IMR-90 (cell line): ENCODE results near the gene YEATS4. TPM values are rescaled to one million over a fixed set of nuclear protein-coding genes. Genes with fewer than 3 reads are reported as not detected.
A peak's percentile ranks its signal among the peaks of the same experiment; 100 is the strongest.

Experiments
- ATAC-seq: fragments of 200-7000 bp; cut with Tn5 transposase; 2 replicates; pipeline ENCODE4 v1.9.1; 2020; ENCODE audit warnings: low read depth, mild to moderate bottlenecking, moderate library complexity
- Bru-seq: library from RNA; stranded (reverse); fragments of 400-500 nt; gene quantifications from one replicate; lab custom pipeline; 2021; lab: Mats Ljungman, UMichigan
- BruChase-seq, 2 experiments: library from RNA; stranded (reverse); fragments of 400-500 nt; gene quantifications; one replicate each; lab custom pipeline; 2021; lab: Mats Ljungman, UMichigan
- BruUV-seq: library from RNA; stranded (reverse); fragments of 400-500 nt; replicated peaks from 2 replicates; lab custom pipeline; 2021; lab: Mats Ljungman, UMichigan
- CTCF ChIA-PET: fragments of 300-600 bp; formaldehyde crosslinking; extraction: SDS; loops from one replicate; lab custom pipeline; 2021; ENCODE audit warnings: antibody characterized with exemption; lab: Yijun Ruan, JAX
- POLR2A ChIA-PET: fragments of 300-600 bp; sonication (Branson Sonifier 250); formaldehyde crosslinking; loops from one replicate; lab custom pipeline; 2022; ENCODE audit warnings: antibody characterized with exemption; ENCODE audit not compliant: unreplicated experiment; lab: Charles Lee
- DNase-seq: peaks from one replicate; pipeline ENCODE4 v3.0.0; 2013
- H2AFZ ChIP-seq: replicated peaks from 2 replicates; pipeline ENCODE3; 2013; ENCODE audit warnings: low read length, mild to moderate bottlenecking; ENCODE audit not compliant: poor library complexity
- H2AK5ac ChIP-seq: 2 replicates; pipeline ENCODE4 v1.6.1; 2013; ENCODE audit warnings: low read depth, low read length, inconsistent platforms
- H2AK9ac ChIP-seq: replicated peaks from 2 replicates; pipeline ENCODE3; 2013; ENCODE audit warnings: mild to moderate bottlenecking, low read depth, low read length, moderate library complexity; ENCODE audit not compliant: poor library complexity
- H2BK120ac ChIP-seq: 2 replicates; pipeline ENCODE4 v1.6.1; 2013; ENCODE audit warnings: low read depth, low read length, inconsistent platforms
- H2BK15ac ChIP-seq: 3 replicates; pipeline ENCODE4 v1.6.1; 2013; ENCODE audit warnings: low read depth, low read length, inconsistent platforms
- H2BK20ac ChIP-seq: 2 replicates; pipeline ENCODE4 v1.6.1; 2013; ENCODE audit warnings: low read depth, mild to moderate bottlenecking, inconsistent platforms, low read length, moderate library complexity
- H2BK5ac ChIP-seq: 2 replicates; pipeline ENCODE4 v1.6.1; 2013; ENCODE audit warnings: mild to moderate bottlenecking, low read depth, low read length, inconsistent platforms; ENCODE audit not compliant: poor library complexity, severe bottlenecking
- H3K14ac ChIP-seq: replicated peaks from 2 replicates; pipeline ENCODE4 v1.6.1; 2013; ENCODE audit warnings: low read depth, low read length, inconsistent platforms
- H3K18ac ChIP-seq: 2 replicates; pipeline ENCODE4 v1.6.1; 2013; ENCODE audit warnings: low read depth, low read length, control low read depth
- H3K23ac ChIP-seq: 2 replicates; pipeline ENCODE4 v1.6.1; 2013; ENCODE audit warnings: low read depth, low read length, inconsistent platforms
- H3K27ac ChIP-seq: 2 replicates; pipeline ENCODE4 v1.5.1; 2013; ENCODE audit warnings: mild to moderate bottlenecking, control low read depth, low read length; ENCODE audit not compliant: insufficient read depth
- H3K27me3 ChIP-seq: 2 replicates; pipeline ENCODE4 v1.6.1; 2013; ENCODE audit warnings: low read length; ENCODE audit not compliant: control insufficient read depth, insufficient read depth
- H3K36me3 ChIP-seq: 2 replicates; pipeline ENCODE4 v1.6.1; 2013; ENCODE audit warnings: low read length, mixed read lengths; ENCODE audit not compliant: control insufficient read depth, insufficient read depth
- H3K4ac ChIP-seq: 2 replicates; pipeline ENCODE4 v1.6.1; 2013; ENCODE audit warnings: low read depth, low read length, inconsistent platforms
- H3K4me1 ChIP-seq: 2 replicates; pipeline ENCODE4 v1.6.1; 2013; ENCODE audit warnings: low read length, mixed read lengths; ENCODE audit not compliant: control insufficient read depth, insufficient read depth
- H3K4me2 ChIP-seq: 2 replicates; pipeline ENCODE4 v1.6.1; 2013; ENCODE audit warnings: low read depth, mild to moderate bottlenecking, control low read depth, low read length, moderate library complexity
- H3K4me3 ChIP-seq: 2 replicates; pipeline ENCODE4 v1.5.1; 2013; ENCODE audit warnings: low read depth, mild to moderate bottlenecking, control low read depth, low read length, moderate library complexity; ENCODE audit not compliant: insufficient read depth
- H3K56ac ChIP-seq: 2 replicates; pipeline ENCODE4 v1.6.1; 2013; ENCODE audit warnings: low read length, inconsistent platforms; ENCODE audit not compliant: insufficient read depth; ENCODE audit errors: extremely low read depth
- H3K79me1 ChIP-seq, 2 experiments: 2 replicates each; pipeline ENCODE4 v1.6.1; 2013; ENCODE audit warnings: low read length in 2 of 2, inconsistent platforms in 1 of 2, low read depth in 1 of 2
- H3K9ac ChIP-seq: 2 replicates; pipeline ENCODE4 v1.6.1; 2013; ENCODE audit warnings: low read depth, low read length, control low read depth
- H3K9me1 ChIP-seq: 2 replicates; pipeline ENCODE4 v1.6.1; 2013; ENCODE audit warnings: low read length, inconsistent platforms; ENCODE audit not compliant: insufficient read depth
- H3K9me3 ChIP-seq: 2 replicates; pipeline ENCODE4 v1.6.1; 2013; ENCODE audit warnings: low read length; ENCODE audit not compliant: control insufficient read depth, insufficient read depth
- H4K20me1 ChIP-seq: 2 replicates; pipeline ENCODE4 v1.6.1; 2013; ENCODE audit warnings: low read length, inconsistent platforms; ENCODE audit not compliant: insufficient read depth
- H4K5ac ChIP-seq: 2 replicates; pipeline ENCODE4 v1.6.1; 2013; ENCODE audit warnings: mild to moderate bottlenecking, low read depth, low read length, control low read depth
- H4K8ac ChIP-seq, 2 experiments: 2 replicates each; pipeline ENCODE4 v1.6.1; 2013; ENCODE audit warnings: low read depth in 2 of 2, low read length in 2 of 2, control low read depth in 1 of 2, inconsistent platforms in 1 of 2
- H4K91ac ChIP-seq: 2 replicates; pipeline ENCODE4 v1.6.1; 2013; ENCODE audit warnings: low read depth, low read length, inconsistent platforms; ENCODE audit not compliant: insufficient read depth
- BHLHE40 ChIP-seq: fragments of 150-350 bp; IDR thresholded peaks from 2 replicates; pipeline ENCODE4 v1.6.1; 2016; ENCODE audit warnings: mild to moderate bottlenecking, low read depth, low read length
- CEBPB ChIP-seq: IDR thresholded peaks from 2 replicates; pipeline ENCODE4 v1.6.1; 2012; ENCODE audit warnings: low read depth, low read length, improper control_type of control experiment
- CHD1 ChIP-seq: IDR thresholded peaks from 2 replicates; pipeline ENCODE4 v1.6.1; 2012; ENCODE audit warnings: low read depth, low read length, improper control_type of control experiment
- ELK1 ChIP-seq: fragments of 150-350 bp; IDR thresholded peaks from 2 replicates; pipeline ENCODE4 v1.6.1; 2016; ENCODE audit warnings: low read depth, mild to moderate bottlenecking, low read length, moderate library complexity, borderline replicate concordance
- MAFK ChIP-seq: IDR thresholded peaks from 2 replicates; pipeline ENCODE4 v1.6.1; 2012; ENCODE audit warnings: low read depth, low read length, improper control_type of control experiment
- MAZ ChIP-seq: IDR thresholded peaks from 2 replicates; pipeline ENCODE4 v1.6.1; 2012; ENCODE audit warnings: low read depth, mild to moderate bottlenecking, low read length, improper control_type of control experiment, moderate library complexity, borderline replicate concordance
- MXI1 ChIP-seq: IDR thresholded peaks from 2 replicates; pipeline ENCODE4 v1.6.1; 2012; ENCODE audit warnings: low read depth, mild to moderate bottlenecking, low read length, moderate library complexity, borderline replicate concordance
- NFE2L2 ChIP-seq: fragments of 150-350 bp; IDR thresholded peaks from 2 replicates; pipeline ENCODE4 v1.6.1; 2016; ENCODE audit warnings: low read depth, mild to moderate bottlenecking, low read length
- POLR2A ChIP-seq: IDR thresholded peaks from 2 replicates; pipeline ENCODE4 v1.6.1; 2012; ENCODE audit warnings: mild to moderate bottlenecking, low read depth, low read length
- RAD21 ChIP-seq: IDR thresholded peaks from 2 replicates; pipeline ENCODE4 v1.6.1; 2012; ENCODE audit warnings: low read length, improper control_type of control experiment
- RCOR1 ChIP-seq: IDR thresholded peaks from 2 replicates; pipeline ENCODE4 v1.6.1; 2012; ENCODE audit warnings: mild to moderate bottlenecking, low read length, improper control_type of control experiment; ENCODE audit not compliant: insufficient replicate concordance
- RFX5 ChIP-seq: IDR thresholded peaks from 2 replicates; pipeline ENCODE4 v1.8.0; 2012; ENCODE audit warnings: low read depth, mild to moderate bottlenecking, low read length, moderate library complexity
- SMC3 ChIP-seq: fragments of 150-350 bp; IDR thresholded peaks from 2 replicates; pipeline ENCODE4 v1.6.1; 2016; ENCODE audit warnings: low read depth, mild to moderate bottlenecking, antibody characterized with exemption, low read length, moderate library complexity
- USF2 ChIP-seq: fragments of 150-350 bp; IDR thresholded peaks from 2 replicates; pipeline ENCODE4 v1.6.1; 2017; ENCODE audit warnings: mild to moderate bottlenecking, antibody characterized with exemption, low read length, low read depth
- WGBS, 2 experiments: methylation state at CpG; one replicate each; pipeline versions ENCODE4 v1.1.5 to v1.1.7; 2013; ENCODE audit warnings: missing lambda C conversion rate in 2 of 2; ENCODE audit not compliant: insufficient read length in 1 of 2; ENCODE audit errors: extremely low coverage in 2 of 2; 5-methylcytosine and 5-hydroxymethylcytosine counted together
- dilution Hi-C: fragments of 300-500 bp; cut with HindIII; formaldehyde crosslinking; loops from one replicate; pipeline ENCODE4 v1.14.3; 2018; ENCODE audit warnings: low sequenced_read_pairs; ENCODE audit not compliant: unreplicated experiment
- in situ Hi-C: fragments of 300-500 bp; cut with MboI; formaldehyde crosslinking; loops from 3 replicates; pipeline ENCODE4 v1.14.3; 2019; ENCODE audit warnings: low sequenced_read_pairs, inconsistent platforms, mixed read lengths
- intact Hi-C: fragments of 100-400 bp; cut with micrococcal nuclease; formaldehyde crosslinking; loops from 2 replicates; pipeline ENCODE4 v1.10.0; 2022
- long read RNA-seq: library from polyadenylated mRNA; unstranded; transcript quantifications from one replicate; pipeline ENCODE4 v2.0.0, GENCODE V29; 2021; ENCODE audit not compliant: unreplicated experiment
- polyA plus RNA-seq, 3 experiments: library from polyadenylated mRNA; depleted of rRNA; stranded (reverse); fragments of >200 nt; gene quantifications; 2 replicates each; pipeline ENCODE4 v1.2.3, GENCODE V29; 2012; ENCODE audit warnings: low replicate concordance in 1 of 3
- total RNA-seq: library from RNA; depleted of rRNA; stranded (reverse); fragments of >200 nt; gene quantifications from 2 replicates; pipeline ENCODE4 v1.2.3, GENCODE V29; 2012; rRNA removed

YEATS4 gene
- total RNA-seq, result 15.1 and 17.8 TPM in 2 replicates
- 6.9 and 10.0 TPM in 2 replicates for polyA plus RNA-seq (2012; rRNA removed)
- polyA plus RNA-seq (2012; cell fraction: cytosol; rRNA removed), result 23.0 and 30.8 TPM in 2 replicates
- 7.0 and 14.9 TPM in 2 replicates for polyA plus RNA-seq (2012; cell fraction: nucleus; rRNA removed; ENCODE audit: low replicate concordance)
- percentile 55 among the genes with signal in this experiment for Bru-seq, nascent RNA
- percentile 56 among the genes with signal in this experiment for BruChase-seq, experiment 1, labeled RNA remaining after a 6-hour chase
- percentile 50 among the genes with signal in this experiment for BruChase-seq, experiment 2, labeled RNA remaining after a 2-hour chase
- long read RNA-seq, partial matches to known transcripts, result 0 of 4 reads
- long read RNA-seq, other reads (novel, unspliced or antisense), result 1 of 4 reads

GRCh38 chr12:69359531-69360347 lies at the start of gene YEATS4:
Gene YEATS4, plus strand, starts transcription at chr12:69359743. Its CDS starts 230 bp downstream, at chr12:69359973.
- H3K27ac ChIP-seq, result peak within 1 kb of the TSS; percentile 55
- H2BK20ac ChIP-seq, result no peak within 1 kb of the TSS
- dilution Hi-C loops, result no loop called here
- H3K4ac ChIP-seq, result peak within 1 kb of the TSS; percentile 63
- H3K27me3 ChIP-seq, result 0 out of 2 replicates have a peak, but pooled peaks cover 2% of the 10 kb centered on the region
- peak; percentile 96 for ATAC-seq
- ChIA-PET POLR2A (no interaction called here), CTCF (no interaction called here)
- BruUV-seq, result no TSS peak
- no peak within 1 kb of the TSS for H2AK5ac ChIP-seq
- H4K20me1 ChIP-seq, result no peaks in the 10 kb centered on the region
- peak within 1 kb of the TSS; percentile 24; the same call in 1 of the 2 replicates for H3K18ac ChIP-seq
- H4K5ac ChIP-seq, result peak within 1 kb of the TSS; percentile 51
- no peaks in the 10 kb centered on the region for H3K9me3 ChIP-seq
- in situ Hi-C loops, result no loop called here
- peak within 1 kb of the TSS; percentile 58 for H2BK5ac ChIP-seq
- peak within 1 kb of the TSS; percentile 77; the same call in 1 of the 2 replicates for H3K14ac ChIP-seq
- H3K79me1 ChIP-seq, result peaks cover 3 to 4% of the 10 kb centered on the region in 2 experiments; a peak in 3 of 4 replicates
- H3K9me1 ChIP-seq, result no peaks in the 10 kb centered on the region
- H3K9ac ChIP-seq, result peak within 1 kb of the TSS; percentile 49
- H3K56ac ChIP-seq, result peak within 1 kb of the TSS; percentile 67; the same call in 1 of the 2 replicates
- 1% methylated on average over 54 of the region's 70 CpGs; no CpG with 5 or more reads in 1 of the 2 experiments for WGBS, 2 experiments
- H2AFZ ChIP-seq, result peak within 1 kb of the TSS; percentile 98
- peak within 1 kb of the TSS; percentile 9; the same call in 1 of the 2 replicates for H3K23ac ChIP-seq
- H2AK9ac ChIP-seq, result peak within 1 kb of the TSS; percentile 87
- H2BK15ac ChIP-seq, result no peak within 1 kb of the TSS
- DNase-seq, result peak; percentile 88
- H3K4me1 ChIP-seq, result no peaks in the 10 kb centered on the region
- peak within 1 kb of the TSS; percentile 73 for H3K4me3 ChIP-seq
- H2BK120ac ChIP-seq, result no peak within 1 kb of the TSS; the same call in 1 of the 2 replicates
- peak within 1 kb of the TSS; percentile 78 to 86 for H4K8ac ChIP-seq
- H3K36me3 ChIP-seq, result no peaks in the 10 kb centered on the region
- H4K91ac ChIP-seq, result peak within 1 kb of the TSS; percentile 24; the same call in 1 of the 2 replicates
- H3K4me2 ChIP-seq, result peak within 1 kb of the TSS; percentile 82
- intact Hi-C loops, result loop anchor here (10.0 kb wide), 1 partner anchor 375 kb away; the partner anchor contains the start of gene RAB3IP
- TF ChIP-seq BHLHE40, result no peak
- TF ChIP-seq USF2, result no peak
- no peak for TF ChIP-seq MAFK
- TF ChIP-seq SMC3, result no peak
- TF ChIP-seq CHD1, result no peak
- peak; percentile 26; the same call in 1 of the 2 replicates for TF ChIP-seq MAZ
- peak; percentile 70; the same call in 1 of the 2 replicates for TF ChIP-seq POLR2A
- peak; percentile 14 for TF ChIP-seq RCOR1
- no peak for TF ChIP-seq RFX5
- no peak for TF ChIP-seq ELK1
- no peak for TF ChIP-seq NFE2L2
- no peak for TF ChIP-seq RAD21
- peak; percentile 84 for TF ChIP-seq MXI1
- no peak for TF ChIP-seq CEBPB
